Endometrium (tissue), 2 donors: ENCODE results near the gene SPN.
"Not testable (repeated sequence)": the region's sequence is repeated elsewhere in the genome, so short reads cannot be mapped to it uniquely, and the experiment has no call there.

Experiments used
- FAIRE-seq: peaks from 2 replicates; lab custom pipeline; 2012; peaks lifted over from hg19 to GRCh38; lab: Jason Lieb, UNC
- donor health status: control.
- donor health status: control.

SPN gene

GRCh38 chr16:29676989-29677785 lies 14.1 kb downstream of the SPN start:
- FAIRE-seq = no peak

- FAIRE-seq = no peak
These were observed 15.7 kb downstream of the SPN start, which contains the start of gene QPRT for GRCh38 chr16:29678691-29679267. TSS of gene QPRT (plus strand) at chr16:29679180. CDS start at chr16:29679198, 18 bp downstream.

- no peak for FAIRE-seq
These were observed 17.1 kb downstream of the SPN start for GRCh38 chr16:29680180-29680598.

- FAIRE-seq = no peak
These were observed 20.6 kb downstream of the SPN start for GRCh38 chr16:29683543-29684090.

GRCh38 chr16:29684679-29685078 lies 21.6 kb downstream of the SPN start:
- FAIRE-seq = no peak

GRCh38 chr16:29686740-29687332 lies 23.8 kb downstream of the SPN start:
- FAIRE-seq = no peak

GRCh38 chr16:29687755-29688154 lies 24.7 kb downstream of the SPN start:
- FAIRE-seq = peak; percentile 51

GRCh38 chr16:29688172-29688571 lies 25.1 kb downstream of the SPN start:
- no peak for FAIRE-seq

GRCh38 chr16:29689490-29690351 lies 26.7 kb downstream of the SPN start:
- FAIRE-seq = not testable (repeated sequence)

- not testable (repeated sequence) for FAIRE-seq
These were observed 29.6 kb downstream of the SPN start for GRCh38 chr16:29692606-29693005.

- no peak for FAIRE-seq
These were observed 31.5 kb downstream of the SPN start for GRCh38 chr16:29694384-29695195.

- FAIRE-seq = not testable (repeated sequence)
These were observed 32.6 kb downstream of the SPN start for GRCh38 chr16:29695675-29696074.

- FAIRE-seq = no peak
These were observed 33.9 kb downstream of the SPN start for GRCh38 chr16:29696881-29697331.

- FAIRE-seq = no peak
These were observed 34.3 kb downstream of the SPN start for GRCh38 chr16:29697391-29697790.

GRCh38 chr16:29698042-29698441 lies 35.0 kb downstream of the SPN start:
- FAIRE-seq = no peak

- no peak for FAIRE-seq
These were observed 35.7 kb downstream of the SPN start for GRCh38 chr16:29698484-29699323.

- FAIRE-seq = no peak
These were observed 36.5 kb downstream of the SPN start for GRCh38 chr16:29699324-29700219.

- FAIRE-seq = no peak
These were observed 37.4 kb downstream of the SPN start for GRCh38 chr16:29700253-29700987.
